ENCODE measurements around the gene MYH14. TPM values are rescaled to one million over a fixed set of nuclear protein-coding genes. Genes with fewer than 3 reads are reported as not detected.

MYH14 gene
- total and polyA plus RNA-seq, 9 of the 15 experiments (the other 6 are each of a cell fraction or from before 2014, with no cell fraction given), result 0.04 to 0.86 (median 0.19) TPM; not detected in 2

GRCh38 chr19:50269653-50270052, 66.2 kb downstream of the MYH14 start (continued):
- TF ChIP-seq PBX2 (CRISPR knock-in tag; IDR thresholded peaks at IDR 0.05; ENCODE audit: low read depth), result no peak
- TF ChIP-seq PBX2 (tag; conservative IDR thresholded peaks at IDR 0.05; ENCODE audit: low read depth), result no peak
- no peak for TF ChIP-seq TGIF2 (CRISPR knock-in tag; IDR thresholded peaks at IDR 0.05)
- TF ChIP-seq ZNF224 (CRISPR knock-in tag; IDR thresholded peaks at IDR 0.05), result no peak
- TF ChIP-seq SMAD2 (IDR thresholded peaks at IDR 0.05; ENCODE audit: low read depth, low read length), result no peak
- TF ChIP-seq FIP1L1 (IDR thresholded peaks at IDR 0.05; ENCODE audit: low read depth, low read length, poor library complexity, severe bottlenecking), result no peak
- no peak for TF ChIP-seq NR2C1 (IDR thresholded peaks at IDR 0.05)
- peak; percentile 47; the same call in 1 of the 2 replicates for TF ChIP-seq NR2C1 (tag; IDR thresholded peaks at IDR 0.05)
- peak; percentile 6 for TF ChIP-seq GTF3C2 (IDR thresholded peaks at IDR 0.05; ENCODE audit: borderline replicate concordance, extremely low read depth, insufficient read length)
- 0 out of 2 replicates have a peak, but pooled peaks have one; percentile 24 for TF ChIP-seq CREB1 (IDR thresholded peaks at IDR 0.05)
- no peak for TF ChIP-seq CREB1 (CRISPR knock-in tag; IDR thresholded peaks at IDR 0.05)
- TF ChIP-seq THRA (IDR thresholded peaks at IDR 0.05), result no peak
- no peak for TF ChIP-seq FOXK1 (CRISPR knock-in tag; IDR thresholded peaks at IDR 0.05; ENCODE audit: borderline replicate concordance)
- no peak for TF ChIP-seq NRF1 (conservative IDR thresholded peaks at IDR 0.05 in 1 of 2, IDR thresholded peaks at IDR 0.05 in 1 of 2)
- TF ChIP-seq SRSF9 (IDR thresholded peaks at IDR 0.05; ENCODE audit: borderline replicate concordance, low read depth, low read length), result no peak

Measured in K562 (cell line).